Hepatocyte (in vitro differentiated cells): ENCODE data around the gene DPY19L2.
"Not testable (repeated sequence)": the region's sequence is repeated elsewhere in the genome, so short reads cannot be mapped to it uniquely, and the experiment has no call there.

ENCODE experiments used
- EZH2 ChIP-seq: fragments of 200-600 bp; sonication (generic); IDR thresholded peaks from 2 replicates; pipeline ENCODE4 v1.6.1; 2016; ENCODE audit warnings: antibody characterized with exemption, mild to moderate bottlenecking, borderline replicate concordance
- EZH2phosphoT487 ChIP-seq: fragments of 200-600 bp; sonication (generic); IDR thresholded peaks from one replicate; pipeline ENCODE4 v1.6.1; 2018; ENCODE audit warnings: antibody characterized with exemption, mild to moderate bottlenecking, low read depth, moderate library complexity; ENCODE audit not compliant: unreplicated experiment, severe bottlenecking
- TF ChIP-seq, protein P1 (sequence below): fragments of 200-600 bp; sonication (generic); IDR thresholded peaks from 2 replicates; pipeline ENCODE4 v1.5.1; 2016; ENCODE audit warnings: antibody characterized with exemption, mild to moderate bottlenecking; ENCODE audit not compliant: poor library complexity

DNA sequence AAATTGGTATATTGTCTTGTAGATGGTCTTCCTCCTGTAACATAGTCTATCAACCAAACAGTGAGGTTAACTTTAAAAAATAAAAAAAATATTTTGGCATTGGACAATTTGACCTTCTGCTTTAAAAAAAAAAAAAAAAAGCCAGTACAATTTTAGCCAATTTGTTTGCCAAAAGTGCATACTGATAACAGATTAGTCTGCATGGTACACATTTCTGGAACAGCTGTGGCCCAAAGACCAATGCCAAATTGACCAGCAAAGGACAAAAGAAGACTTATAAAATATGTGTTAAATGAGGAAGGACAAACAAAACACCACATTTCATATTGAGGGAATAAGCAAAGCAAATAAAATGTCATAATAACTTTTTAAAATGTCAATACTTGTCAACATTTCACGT is 20.8 kb upstream of the DPY19L2 start:
- TF ChIP-seq, protein P1, sequence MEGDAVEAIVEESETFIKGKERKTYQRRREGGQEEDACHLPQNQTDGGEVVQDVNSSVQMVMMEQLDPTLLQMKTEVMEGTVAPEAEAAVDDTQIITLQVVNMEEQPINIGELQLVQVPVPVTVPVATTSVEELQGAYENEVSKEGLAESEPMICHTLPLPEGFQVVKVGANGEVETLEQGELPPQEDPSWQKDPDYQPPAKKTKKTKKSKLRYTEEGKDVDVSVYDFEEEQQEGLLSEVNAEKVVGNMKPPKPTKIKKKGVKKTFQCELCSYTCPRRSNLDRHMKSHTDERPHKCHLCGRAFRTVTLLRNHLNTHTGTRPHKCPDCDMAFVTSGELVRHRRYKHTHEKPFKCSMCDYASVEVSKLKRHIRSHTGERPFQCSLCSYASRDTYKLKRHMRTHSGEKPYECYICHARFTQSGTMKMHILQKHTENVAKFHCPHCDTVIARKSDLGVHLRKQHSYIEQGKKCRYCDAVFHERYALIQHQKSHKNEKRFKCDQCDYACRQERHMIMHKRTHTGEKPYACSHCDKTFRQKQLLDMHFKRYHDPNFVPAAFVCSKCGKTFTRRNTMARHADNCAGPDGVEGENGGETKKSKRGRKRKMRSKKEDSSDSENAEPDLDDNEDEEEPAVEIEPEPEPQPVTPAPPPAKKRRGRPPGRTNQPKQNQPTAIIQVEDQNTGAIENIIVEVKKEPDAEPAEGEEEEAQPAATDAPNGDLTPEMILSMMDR, result not testable (repeated sequence)
- TF ChIP-seq EZH2, EZH2phosphoT487: not testable (repeated sequence)
